ENCODE data around the gene PAK4. TPM values are rescaled to one million over a fixed set of nuclear protein-coding genes. Genes with fewer than 3 reads are reported as not detected.
"Not testable (repeated sequence)": the region's sequence is repeated elsewhere in the genome, so short reads cannot be mapped to it uniquely, and the experiment has no call there.

Gene PAK4
- polyA plus RNA-seq, 3 donors, result 13.2 to 23.7 (median 14.2) TPM

DNA sequence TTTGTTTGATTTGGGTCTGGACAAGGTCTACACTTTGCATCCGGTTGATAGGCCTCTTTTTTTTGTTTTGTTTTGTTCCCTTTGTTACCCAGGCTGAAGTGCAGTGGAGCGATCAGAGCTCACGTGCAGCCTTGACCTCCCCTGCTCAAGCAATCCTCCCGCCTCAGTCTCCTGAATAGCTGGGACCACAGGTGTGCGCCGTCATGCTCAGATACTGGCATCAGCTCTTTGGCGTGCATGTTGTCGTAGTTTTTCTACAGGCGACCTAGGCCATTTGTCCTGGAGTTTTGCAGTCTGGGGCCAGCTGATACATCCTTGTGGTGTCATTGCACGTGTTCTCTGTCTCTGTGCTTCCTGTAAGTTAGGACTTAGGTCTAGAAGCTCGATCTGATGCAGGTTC is 16.3 kb downstream of the PAK4 start:
- H3K27ac ChIP-seq (ENCODE audit: low read depth, low read length), result no peak overlapping the region
- WGBS, 3 donors, result 69 to 76% (median 72%) methylated on average over 11 of the region's 11 CpGs

DNA sequence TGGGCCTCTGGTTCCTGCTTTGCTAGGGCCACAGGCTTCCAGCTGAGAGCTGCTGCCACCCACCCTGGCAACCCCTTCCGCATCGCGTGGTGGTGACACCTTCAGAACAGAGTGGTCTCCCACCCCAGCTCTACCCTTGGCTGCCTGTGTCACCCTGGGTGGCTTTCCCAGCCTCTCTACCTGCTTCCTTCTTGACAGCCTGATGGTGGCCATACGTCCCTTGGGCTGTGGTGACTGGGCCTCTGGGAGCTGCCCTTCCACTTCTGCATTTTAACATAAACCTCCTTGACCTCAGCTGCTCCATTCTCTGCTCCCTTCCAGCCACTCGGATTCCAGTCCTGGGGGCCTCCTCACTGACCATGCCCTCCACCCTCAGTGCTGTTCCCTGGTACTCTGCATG is 17.0 kb downstream of the PAK4 start:
- no peak overlapping the region for H3K27ac ChIP-seq (ENCODE audit: low read depth, low read length)
- 68 to 82% (median 71%) methylated on average over 5 of the region's 5 CpGs for WGBS, 3 donors

DNA sequence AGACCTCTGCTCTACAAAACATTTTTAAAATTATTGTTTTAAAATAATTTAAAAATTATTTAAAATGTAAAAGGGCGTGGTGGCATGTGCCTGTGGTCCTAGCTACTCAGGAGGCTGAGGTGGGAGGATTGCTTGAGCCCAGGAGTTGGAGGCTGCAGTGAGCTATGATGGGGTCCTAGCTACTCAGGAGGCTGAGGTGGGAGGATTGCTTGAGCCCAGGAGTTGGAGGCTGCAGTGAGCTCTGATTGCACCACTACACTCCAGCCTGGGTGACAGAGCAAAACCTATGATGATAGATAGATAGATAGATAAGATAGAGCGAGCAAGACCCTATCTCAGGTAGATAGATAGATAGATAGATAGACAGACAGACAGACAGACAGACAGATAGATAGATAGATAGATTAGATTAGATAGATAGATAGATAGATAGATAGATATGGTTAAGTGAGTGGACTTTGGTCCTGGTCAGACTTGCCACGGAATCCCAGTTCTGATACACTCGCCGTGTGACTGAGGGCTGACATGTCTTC is 18.2 kb downstream of the PAK4 start:
- WGBS, 3 donors, result 45 to 87% (median 70%) methylated on average over 5 of the region's 5 CpGs
- not testable (repeated sequence) for H3K27ac ChIP-seq (ENCODE audit: low read depth, low read length)

DNA sequence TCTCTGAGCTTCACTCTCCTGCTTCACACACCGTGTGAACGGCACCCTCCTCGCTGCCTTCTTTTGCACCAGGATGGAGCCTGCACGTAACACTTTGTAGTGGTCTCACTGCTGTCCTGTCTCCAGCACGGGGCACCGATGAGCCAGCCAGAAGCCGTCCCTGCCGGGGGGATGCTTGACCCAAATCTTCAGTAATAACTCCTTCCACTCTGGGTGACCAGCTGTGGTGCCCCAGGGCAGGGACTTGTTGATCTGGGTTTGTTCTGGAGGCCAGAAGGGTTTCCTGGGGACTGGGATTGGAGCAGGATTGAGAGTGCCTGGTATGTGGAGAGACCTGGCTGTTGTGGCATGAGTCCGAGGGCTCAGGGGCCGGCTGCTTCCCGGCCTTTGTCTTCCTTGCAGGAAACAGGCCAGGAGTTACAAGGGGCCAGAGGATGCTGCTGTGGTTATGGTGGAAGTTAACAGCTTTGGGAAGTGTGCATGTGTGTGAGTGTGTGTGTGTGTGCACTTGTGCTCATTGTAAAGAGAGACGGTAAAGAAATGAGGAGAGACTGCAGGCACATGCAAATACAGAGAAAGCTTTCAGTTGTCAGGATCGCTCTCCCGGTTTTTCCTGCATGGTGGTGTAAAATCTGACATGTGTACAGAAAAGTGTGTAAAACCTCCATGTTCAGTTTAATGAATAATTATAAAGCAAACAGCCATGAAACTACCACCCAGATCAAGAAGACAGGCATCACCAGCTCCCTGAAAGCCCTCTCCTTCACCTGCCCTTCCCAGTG is 18.9 kb downstream of the PAK4 start:
- H3K27ac ChIP-seq (ENCODE audit: low read depth, low read length), result no peak overlapping the region
- 30 to 38% (median 37%) methylated on average over 14 of the region's 14 CpGs for WGBS, 3 donors

DNA sequence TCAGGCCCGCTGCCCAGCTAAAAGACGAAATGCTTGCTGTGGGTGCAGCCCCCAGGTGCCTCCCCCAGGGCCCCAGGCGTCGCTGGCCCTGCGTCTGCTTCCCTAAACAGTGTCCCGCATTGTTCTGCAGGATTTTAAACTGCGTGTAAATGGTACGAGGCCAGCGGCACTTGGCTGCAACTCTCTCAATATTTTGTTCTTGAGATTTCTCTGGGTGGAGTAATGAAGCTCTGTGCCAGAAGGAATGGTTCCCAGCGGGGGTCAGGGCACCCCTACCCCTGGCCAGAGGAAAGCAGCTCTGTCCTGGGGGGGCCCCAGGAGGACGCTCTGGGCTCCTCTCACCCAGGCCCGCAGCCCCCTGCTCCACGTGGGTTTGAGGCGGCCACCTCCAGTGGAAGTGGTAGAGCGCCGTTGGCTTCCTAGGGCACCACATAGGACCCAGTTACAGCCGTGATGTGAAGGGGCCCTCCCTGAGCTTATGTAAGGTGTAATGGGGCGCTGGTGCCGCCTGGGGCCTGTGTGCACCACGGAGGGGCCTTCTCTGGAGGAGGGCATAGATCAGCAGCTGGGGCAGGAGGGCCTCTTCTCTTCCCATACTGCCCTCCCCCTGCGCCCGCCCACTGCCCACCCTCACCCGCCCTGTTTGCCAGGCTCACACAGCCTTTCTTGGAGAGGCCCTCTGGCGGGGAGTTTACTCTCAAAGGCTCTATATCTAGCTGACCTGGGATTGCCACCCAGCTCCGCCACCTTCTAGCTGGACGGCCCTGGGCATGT is 19.8 kb downstream of the PAK4 start:
- H3K27ac ChIP-seq (ENCODE audit: low read depth, low read length), result no peak overlapping the region
- WGBS, 3 donors, result 21 to 48% (median 36%) methylated on average over 25 to 26 of the region's 26 CpGs

DNA sequence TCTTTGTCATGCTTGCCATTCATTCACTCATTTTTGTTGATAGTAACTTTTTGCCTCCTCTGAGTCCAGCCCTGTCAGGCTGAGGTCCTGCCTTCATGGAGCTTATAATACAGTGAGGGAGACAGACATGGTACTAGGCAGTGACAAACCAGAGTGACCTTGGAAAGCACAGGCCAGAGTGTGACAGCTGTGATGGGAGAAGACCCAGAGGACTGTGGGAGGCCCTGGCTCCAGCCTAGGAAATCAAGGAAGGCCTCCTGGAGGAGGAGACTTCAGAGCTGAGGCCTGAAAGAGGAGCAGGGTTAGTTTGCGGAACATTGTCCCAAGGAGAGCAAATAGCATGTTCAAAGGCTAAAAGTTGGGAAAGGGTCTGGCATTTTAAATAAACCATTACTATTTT is 20.5 kb downstream of the PAK4 start:
- WGBS, 3 donors, result 96 to 100% (median 100%) methylated on average over 1 of the region's 1 CpG
- H3K27ac ChIP-seq (ENCODE audit: low read depth, low read length), result no peak overlapping the region

DNA sequence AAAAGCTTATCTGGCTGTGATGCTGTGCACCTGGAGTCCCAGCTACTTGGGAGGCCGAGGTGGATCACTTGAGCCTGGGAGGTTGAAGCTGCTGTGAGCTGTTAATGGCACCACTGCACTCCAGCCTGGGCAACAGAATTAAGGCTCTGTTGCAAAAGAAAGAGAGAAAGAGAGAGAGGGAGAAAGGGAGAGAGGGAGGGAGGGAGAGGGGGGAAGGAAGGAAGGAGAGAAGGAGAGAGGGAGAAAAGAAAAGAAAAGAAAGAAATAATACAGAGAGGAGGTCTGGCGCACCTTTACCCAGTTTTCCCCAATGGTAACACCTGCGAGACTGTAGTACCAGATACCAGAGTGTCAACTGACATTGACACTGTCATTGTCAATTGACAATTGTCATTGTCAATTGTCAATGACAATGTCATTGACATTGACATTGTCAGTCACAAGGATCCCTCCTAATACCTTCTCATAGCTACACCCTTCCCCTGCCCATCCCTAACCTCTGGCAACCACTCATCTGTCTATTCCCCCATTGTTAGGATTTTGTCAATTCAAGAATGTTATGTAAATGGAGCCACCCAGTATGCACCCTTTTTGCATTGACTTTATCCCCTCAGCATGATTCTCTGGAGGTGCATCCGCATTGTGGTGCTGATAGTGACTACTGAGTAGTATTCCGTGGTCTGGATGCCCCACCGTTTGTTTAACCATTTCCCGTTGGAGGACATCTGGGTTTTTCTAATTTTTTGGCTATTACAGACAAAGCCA is 21.3 kb downstream of the PAK4 start:
- WGBS, 3 donors, result 82 to 90% (median 86%) methylated on average over 7 of the region's 7 CpGs
- no peak overlapping the region for H3K27ac ChIP-seq (ENCODE audit: low read depth, low read length)

DNA sequence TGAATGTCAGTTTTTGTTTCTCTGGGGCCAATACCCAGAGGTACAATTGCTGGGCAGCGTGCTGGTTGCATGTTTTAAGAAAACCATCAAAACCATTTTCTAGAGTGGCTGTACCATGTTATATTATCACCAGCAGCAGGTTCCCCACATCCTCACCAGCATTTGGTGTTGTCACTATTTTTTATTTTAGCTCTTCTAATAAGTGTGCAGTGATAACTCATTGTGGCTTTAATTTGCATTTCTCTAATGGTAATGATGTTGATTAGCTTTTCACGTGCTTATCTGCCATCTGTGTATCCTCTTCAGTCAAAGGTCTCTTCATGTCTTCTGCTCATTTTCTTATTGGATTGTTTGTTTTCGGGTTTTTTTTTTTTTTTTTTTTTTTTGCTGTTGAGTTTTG is 21.9 kb downstream of the PAK4 start:
- no peak overlapping the region for H3K27ac ChIP-seq (ENCODE audit: low read depth, low read length)
- WGBS, 3 donors, result 92 to 96% (median 93%) methylated on average over 3 of the region's 3 CpGs

DNA sequence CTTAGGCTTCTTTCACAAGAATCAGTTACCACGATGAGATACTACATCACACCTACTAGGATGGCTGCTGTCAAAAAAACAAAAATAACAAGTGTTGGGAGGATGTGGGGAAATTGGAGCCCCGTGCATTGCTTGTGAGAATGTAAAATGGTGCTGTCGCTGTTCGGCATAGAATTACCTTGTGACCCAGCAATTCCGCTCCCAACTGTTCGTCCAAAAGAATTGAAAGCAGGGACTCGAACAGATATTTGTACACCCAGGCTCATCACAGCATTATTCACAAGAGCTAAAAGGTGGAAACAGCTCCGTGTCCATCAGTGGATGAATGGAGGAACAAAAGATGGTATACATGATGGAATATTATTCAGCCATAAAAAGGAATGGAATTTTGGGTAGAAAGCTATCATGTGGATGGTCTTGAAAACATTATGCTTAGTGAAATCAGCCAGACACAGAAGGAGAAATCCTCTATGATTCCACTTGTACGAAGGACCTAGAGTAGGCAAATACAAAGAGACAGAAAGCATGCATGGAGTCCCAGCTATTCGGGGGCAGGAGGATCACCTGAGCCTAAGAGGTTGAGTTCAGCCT is 23.4 kb downstream of the PAK4 start:
- 93 to 95% (median 94%) methylated on average over 10 of the region's 10 CpGs for WGBS, 3 donors

DNA sequence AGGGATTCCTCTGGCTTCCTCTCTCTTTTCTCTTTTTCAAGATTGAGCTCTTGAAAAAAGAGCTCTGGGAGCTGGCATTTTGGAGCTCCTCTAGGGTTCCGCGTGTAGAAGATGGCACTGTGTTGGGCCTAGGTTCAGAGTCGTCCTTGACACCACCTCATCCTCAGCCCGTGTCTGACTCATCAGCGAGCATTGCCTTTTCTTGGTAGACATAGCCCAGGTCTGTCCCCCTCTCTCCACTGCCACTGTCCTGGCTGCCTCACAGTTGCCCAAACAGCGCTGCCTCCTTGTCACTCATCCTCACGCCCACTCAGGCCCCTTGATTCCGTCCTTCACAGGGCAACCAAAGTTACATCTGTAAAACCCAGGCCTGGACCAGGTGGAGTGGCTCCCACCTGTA is 24.6 kb downstream of the PAK4 start:
- WGBS, 3 donors, result 87 to 93% (median 92%) methylated on average over 8 of the region's 8 CpGs
- H3K27ac ChIP-seq (ENCODE audit: low read depth, low read length), result no peak overlapping the region

More for the DNA sequence above, 23.4 kb downstream of the PAK4 start:
- H3K27ac ChIP-seq (ENCODE audit: low read depth, low read length), result no peak overlapping the region

DNA sequence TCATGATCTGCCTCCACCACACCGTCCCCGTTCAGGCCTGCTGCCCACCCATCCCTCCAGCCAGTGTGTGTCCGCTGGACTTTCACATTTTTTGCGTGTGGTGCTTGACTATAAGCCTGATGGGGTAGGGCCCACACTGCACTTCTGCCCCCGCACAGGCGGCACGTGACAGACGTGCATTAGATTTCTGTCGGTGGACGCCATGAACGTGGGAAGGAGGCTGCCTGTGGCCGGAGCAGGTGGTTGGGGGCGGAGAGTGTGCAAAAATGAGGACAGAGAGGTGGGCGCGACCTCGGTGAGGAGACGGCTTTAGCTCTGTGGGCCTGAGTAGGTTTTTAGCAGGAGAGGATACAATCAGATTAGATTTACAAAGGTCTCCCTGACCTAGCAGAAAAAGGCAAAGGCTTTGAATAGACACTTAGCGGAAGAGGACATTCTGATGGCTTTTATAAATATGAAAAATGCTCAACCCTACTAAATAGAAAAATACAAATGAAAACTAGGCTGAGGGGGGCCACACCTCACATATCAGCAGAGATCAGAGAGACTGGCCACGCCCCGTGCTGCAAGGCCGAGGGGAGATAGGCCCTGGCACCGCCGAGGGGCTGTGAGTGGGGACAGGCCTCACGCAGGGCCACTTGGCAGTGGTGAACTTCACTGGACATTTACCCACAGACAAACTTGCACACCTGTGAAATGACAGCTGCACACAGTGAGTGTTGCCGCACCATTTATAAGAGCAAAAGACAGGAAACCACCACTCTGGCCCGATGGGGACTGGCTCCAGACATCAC is 25.4 kb downstream of the PAK4 start:
- 72 to 85% (median 84%) methylated on average over 26 of the region's 26 CpGs for WGBS, 3 donors
- no peak overlapping the region for H3K27ac ChIP-seq (ENCODE audit: low read depth, low read length)

DNA sequence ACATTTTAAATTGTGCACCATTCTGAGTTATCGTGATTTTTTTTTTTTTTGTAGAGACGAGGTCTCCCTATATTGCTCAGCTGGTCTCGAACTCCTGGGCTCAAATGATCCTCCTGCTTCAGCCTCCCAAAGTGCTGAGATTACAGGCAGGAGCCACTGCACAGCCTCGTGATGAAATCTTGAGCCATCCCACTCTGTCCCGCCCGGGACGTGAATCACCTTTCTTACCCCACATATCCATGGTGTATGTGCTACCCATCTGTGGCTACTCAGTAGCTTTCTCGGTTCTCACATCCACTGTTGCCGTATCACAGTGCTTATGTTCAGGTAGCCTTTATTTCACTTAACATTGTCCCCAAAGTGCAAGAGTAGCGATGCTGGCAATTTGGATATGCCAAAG is 26.5 kb downstream of the PAK4 start:
- H3K27ac ChIP-seq (ENCODE audit: low read depth, low read length), result no peak overlapping the region
- 94 to 95% (median 94%) methylated on average over 10 of the region's 10 CpGs for WGBS, 3 donors

DNA sequence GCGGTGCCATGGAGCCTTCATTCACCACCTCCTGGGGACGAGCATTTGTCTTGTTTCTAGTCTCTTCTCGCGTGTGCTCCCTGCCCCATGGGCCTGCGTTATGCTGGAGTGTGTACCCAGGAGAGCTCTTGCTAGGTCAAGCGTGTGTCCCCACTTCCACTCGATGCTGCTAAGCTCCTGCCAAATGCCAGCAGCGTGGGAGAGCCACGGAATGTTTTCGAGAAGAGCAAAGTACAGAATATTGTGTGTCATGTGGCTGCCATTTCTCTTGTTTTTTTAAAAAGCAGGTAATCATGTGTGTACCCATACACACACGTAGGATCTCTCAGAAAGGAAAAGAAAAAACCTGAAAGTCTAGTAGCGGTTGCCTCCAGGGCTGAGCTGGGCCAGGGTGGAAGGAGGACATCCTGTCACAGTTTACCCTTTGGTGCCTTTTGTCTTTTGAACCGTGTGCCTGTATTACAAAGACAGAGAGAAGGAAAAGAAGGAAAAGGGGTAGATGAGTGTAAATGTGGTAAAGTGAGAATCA is 28.6 kb downstream of the PAK4 start:
- 48 to 85% (median 82%) methylated on average over 13 of the region's 13 CpGs for WGBS, 3 donors
- no peak overlapping the region for H3K27ac ChIP-seq (ENCODE audit: low read depth, low read length)

DNA sequence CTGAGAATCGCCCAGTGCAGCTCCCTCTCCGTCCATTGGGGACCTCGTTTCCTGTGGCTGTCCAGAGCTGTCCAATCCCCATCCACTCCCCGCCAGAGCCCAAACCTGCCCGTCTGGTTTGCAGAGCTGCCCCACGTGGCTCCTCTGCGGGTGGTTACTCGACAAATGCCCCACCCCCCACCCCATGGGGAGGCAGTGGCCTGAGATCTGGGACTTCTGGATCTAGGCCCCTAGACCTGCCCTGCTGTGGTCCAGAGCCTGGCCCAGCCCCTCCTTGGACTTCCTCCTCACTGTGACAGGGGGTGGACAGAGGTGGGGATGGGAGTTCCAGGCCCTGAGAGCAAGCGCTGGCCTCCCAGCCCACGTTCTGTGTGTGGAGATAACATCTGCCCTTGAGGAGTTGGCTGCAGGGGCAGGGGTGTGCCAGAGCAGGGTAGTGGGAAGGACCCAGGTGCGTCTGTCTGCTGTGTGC is 29.1 kb downstream of the PAK4 start:
- 23 to 64% (median 62%) methylated on average over 11 of the region's 11 CpGs for WGBS, 3 donors
- H3K27ac ChIP-seq (ENCODE audit: low read depth, low read length), result no peak overlapping the region

DNA sequence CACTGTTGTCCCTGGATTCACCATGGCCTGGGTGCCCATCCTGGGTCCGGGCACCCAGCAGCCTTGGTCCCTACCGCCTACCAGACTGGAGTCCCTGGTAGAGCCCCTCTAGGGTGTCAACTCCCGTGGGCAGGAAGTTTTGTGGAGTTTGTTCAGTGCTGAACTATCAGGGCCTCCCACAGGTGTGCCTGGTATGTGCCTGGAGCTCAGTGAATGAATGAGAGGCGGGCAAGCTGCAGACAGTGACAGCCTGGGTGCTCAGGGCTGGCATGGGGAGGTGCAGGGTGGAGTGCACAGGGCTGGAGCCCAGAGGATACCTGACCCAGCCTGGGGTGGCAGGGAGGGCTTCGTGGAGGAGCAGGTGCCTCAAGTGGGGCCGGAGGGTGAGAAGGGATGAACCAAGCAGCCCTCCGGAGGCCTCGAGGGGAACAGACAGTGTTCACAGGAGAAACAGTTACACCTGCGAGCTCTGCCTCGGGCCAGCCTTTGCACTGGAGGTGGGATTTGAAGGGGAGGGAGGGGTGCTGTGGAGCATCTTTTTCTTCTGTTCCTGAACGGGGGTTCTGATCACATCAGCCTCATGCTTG is 29.6 kb downstream of the PAK4 start:
- WGBS, 3 donors, result 48 to 88% (median 88%) methylated on average over 10 to 11 of the region's 11 CpGs
- H3K27ac ChIP-seq (ENCODE audit: low read depth, low read length), result no peak overlapping the region

DNA sequence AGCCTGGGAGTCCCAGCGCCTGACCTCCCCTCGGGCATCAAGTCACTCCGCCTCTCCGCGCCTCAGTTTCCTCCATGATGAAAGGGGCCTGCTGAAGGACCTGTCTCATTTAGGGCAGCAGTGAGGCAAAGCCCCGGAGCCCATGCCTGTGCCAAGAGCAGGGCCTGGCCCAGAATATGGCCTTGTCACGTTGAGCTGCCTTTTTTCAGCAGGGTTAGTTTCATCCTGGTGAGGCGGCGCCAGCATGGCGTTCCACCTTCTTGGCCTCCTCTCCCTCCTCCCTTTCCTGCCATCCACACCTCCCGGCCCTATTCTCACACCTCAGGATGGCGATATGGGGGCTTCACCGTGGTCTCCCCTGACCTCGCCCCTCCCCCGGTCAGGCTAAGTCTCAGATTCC is 30.2 kb downstream of the PAK4 start:
- WGBS, 3 donors, result 52 to 88% (median 80%) methylated on average over 15 of the region's 15 CpGs
- H3K27ac ChIP-seq (ENCODE audit: low read depth, low read length), result no peak overlapping the region
